Erythroblast (primary cell): ENCODE measurements around the gene RNU7-1.

Source experiments
- GATA1 ChIP-seq: IDR thresholded peaks from 2 replicates; pipeline ENCODE4 v1.6.1; 2011; ENCODE audit warnings: low read depth, mild to moderate bottlenecking, control low read depth, low read length, moderate library complexity
- POLR2A ChIP-seq: IDR thresholded peaks from 2 replicates; pipeline ENCODE4 v1.6.1; 2011; ENCODE audit warnings: mild to moderate bottlenecking, low read length

DNA sequence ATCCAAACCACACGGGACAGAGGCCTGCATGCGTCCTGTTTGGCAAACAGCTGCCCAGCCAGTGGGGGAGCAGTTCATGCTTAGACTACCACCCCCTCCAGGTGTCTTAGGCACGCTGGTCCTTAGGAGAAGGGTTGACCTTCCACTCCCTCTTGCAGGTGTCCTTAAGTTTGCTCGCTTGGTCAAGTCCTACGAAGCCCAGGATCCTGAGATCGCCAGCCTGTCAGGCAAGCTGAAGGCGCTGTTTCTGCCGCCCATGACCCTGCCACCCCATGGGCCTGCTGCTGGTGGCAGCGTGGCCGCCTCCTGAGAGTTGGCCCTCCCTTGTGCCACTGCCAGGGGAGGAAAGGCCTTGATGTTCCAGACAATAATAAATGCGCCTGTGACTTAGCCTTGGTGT, 2.0 kb downstream of the RNU7-1 start:
- TF ChIP-seq POLR2A (no peak), GATA1 (no peak)
